ENCODE measurements around the gene CAPN2.
"Not testable (repeated sequence)": the region's sequence is repeated elsewhere in the genome, so short reads cannot be mapped to it uniquely, and the experiment has no call there.

Gene CAPN2

GRCh38 chr1:223739366-223740037, 27.2 kb downstream of the CAPN2 start:
- no peak for DNase-seq

GRCh38 chr1:223740038-223740736, 27.8 kb downstream of the CAPN2 start:
- not testable (repeated sequence) for DNase-seq

DNA sequence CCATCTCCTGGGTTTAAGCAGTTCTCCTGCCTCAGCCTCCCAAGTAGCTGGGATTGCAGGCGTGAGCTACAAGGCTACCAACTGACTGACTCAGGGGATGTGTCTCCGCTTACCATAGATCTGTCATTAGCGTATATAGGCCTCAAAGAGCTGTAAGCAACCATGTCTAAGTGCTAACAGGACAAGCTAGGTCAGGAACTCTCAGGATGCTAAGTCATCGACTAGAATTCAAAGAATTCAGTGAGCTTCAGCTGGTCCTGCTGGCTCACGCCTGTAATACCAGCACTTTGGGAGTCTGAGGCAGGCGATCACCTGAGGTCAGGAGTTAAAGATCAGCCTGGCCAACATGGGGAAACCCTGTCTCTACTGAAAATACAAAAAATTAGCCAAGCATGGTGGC, 29.5 kb downstream of the CAPN2 start:
- no peak for DNase-seq

GRCh38 chr1:223742856-223743517, 30.6 kb downstream of the CAPN2 start:
- no peak for DNase-seq

DNA sequence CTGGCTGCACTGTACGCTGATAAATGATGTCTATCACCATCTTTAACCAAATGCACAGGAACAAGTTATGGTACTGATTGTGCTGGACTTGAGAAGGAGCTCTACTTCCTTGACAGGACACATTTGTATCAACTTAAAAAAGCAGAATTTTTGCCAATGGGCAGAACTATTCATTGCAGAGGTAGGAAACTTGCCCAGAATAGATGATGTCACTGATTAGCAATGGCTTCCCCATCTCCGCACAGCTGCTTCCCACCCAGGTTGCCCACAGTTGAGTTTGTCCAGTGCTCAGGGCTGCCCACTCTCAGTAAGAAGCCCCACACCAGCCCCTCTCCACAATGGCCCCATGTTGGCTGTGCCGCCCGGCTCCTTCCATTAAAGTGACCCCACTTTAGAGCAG, 33.4 kb downstream of the CAPN2 start:
- no peak for DNase-seq

GRCh38 chr1:223747838-223748335, 35.5 kb downstream of the CAPN2 start:
- DNase-seq = no peak

DNA sequence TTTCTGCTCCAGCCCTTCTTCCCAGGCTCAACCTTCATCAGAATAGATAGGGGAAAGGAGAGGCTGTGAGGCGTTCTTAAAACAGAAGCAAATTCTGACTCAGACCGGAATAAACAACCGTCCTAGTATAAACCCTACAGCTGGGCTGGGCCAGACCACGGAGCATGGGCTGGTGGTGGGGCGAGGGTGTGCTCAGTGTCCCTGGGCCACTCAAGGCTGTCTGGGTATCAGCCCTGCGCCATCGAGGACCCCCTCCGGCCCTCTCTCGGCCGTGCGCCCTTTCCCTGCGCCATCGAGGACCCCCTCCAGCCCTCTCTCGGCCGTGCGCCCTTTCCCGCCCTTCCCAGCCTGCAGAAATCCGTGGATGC, 36.0 kb downstream of the CAPN2 start:
- DNase-seq = no peak

DNA sequence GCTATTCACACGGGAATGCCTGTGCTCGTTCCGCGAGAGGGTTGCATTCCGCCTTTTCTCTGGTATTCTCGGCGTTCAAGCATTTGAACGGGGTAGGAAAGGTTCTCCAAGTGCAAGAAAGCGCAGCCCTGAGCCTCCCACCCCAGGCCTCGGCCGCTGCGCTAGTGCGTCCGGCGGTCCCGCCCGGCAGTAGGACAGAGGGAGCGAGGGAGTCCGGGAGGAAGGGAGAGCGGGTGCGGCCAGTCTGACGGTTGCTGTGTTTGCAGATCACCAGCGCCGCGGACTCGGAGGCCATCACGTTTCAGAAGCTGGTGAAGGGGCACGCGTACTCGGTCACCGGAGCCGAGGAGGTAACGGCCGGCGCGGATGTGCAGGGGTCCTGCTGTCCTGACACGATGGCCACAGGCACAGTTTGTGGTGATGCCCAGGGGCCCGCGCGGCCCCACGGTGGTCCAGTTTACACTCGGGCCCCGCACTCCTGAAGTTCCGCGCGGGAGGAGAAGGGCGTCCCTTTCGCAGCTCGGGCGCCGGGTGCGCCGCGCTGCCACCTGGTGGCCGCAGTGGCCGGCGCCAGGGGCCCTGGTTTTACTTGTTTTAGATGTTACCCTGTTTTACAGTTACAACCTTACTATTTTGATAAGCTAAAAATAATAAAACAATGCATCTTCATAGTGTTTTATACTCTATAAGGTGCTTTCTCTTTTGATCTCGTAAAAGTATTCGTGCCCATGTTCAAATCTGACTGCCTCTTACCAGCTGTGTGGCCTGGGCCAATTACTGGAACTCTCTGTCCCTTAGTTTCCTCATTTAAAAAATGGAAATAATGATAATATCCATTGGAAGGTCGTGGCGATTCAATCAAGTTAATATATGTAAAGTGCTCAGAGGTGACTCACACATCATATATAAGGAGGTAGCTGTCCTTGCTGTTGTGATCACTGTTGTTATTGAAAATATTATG, 36.7 kb downstream of the CAPN2 start:
- peak; percentile 83 for DNase-seq

- DNase-seq = no peak
Observed at GRCh38 chr1:223750730-223751570, 38.6 kb downstream of the CAPN2 start.

GRCh38 chr1:223751696-223752095, 39.4 kb downstream of the CAPN2 start:
- no peak for DNase-seq

DNA sequence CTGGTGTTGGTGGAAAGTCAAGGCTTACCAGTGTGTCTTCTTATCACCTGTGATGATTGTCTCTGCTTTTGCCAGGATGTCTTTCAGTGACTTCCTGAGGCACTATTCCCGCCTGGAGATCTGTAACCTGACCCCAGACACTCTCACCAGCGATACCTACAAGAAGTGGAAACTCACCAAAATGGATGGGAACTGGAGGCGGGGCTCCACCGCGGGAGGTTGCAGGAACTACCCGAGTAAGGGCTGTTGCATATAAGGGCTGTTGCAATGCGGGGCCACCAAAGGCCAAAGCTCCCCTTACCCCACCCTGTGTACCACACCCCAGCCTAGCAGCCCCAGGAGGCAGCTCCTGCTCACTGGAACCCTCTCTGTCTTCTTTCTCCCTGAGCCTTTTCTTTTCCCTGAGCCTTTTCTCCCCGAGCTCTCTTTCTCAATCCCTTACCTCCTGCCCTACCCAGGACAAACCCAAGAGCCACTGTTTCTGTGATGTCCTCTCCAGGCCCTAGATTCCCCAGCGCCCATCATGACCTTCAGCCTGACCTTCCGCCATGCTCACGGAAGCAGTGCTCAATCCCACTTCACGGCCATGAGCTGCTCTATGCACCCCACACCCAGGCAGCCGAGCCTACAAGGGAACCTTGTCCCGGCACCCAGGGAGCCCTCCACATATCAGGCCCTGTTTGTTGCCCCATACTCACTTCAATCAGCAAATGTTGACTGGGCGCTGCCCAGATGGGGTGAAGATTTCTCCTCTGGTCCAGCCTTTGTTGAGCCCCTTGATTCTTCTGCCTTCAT, 40.6 kb downstream of the CAPN2 start:
- no peak for DNase-seq

GRCh38 chr1:223754681-223755431, 42.5 kb downstream of the CAPN2 start:
- no peak for DNase-seq

GRCh38 chr1:223755432-223755792, 43.1 kb downstream of the CAPN2 start:
- DNase-seq = no peak

GRCh38 chr1:223755992-223756775, 43.8 kb downstream of the CAPN2 start:
- no peak for DNase-seq

GRCh38 chr1:223756806-223757700, 44.7 kb downstream of the CAPN2 start:
- DNase-seq = no peak

DNA sequence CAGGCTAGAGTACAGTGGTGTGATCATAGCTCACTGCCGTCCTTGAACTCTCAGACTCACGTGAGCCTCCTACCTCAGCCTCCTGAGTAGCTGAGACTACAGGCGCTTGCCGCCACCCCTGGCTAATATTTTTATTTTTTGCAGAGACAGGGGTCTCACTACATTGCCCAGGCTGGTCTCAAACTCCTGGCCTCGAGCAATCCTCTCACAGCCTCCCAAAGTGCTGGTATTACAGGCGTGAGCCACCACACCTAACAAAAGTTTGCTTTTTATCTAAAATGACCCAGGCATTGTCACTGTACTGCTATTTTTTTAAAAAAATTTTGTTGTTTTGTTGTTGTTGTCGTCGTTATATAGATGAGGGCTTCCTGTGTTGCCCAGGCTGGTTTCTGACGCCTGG, 46.4 kb downstream of the CAPN2 start:
- DNase-seq = no peak

DNA sequence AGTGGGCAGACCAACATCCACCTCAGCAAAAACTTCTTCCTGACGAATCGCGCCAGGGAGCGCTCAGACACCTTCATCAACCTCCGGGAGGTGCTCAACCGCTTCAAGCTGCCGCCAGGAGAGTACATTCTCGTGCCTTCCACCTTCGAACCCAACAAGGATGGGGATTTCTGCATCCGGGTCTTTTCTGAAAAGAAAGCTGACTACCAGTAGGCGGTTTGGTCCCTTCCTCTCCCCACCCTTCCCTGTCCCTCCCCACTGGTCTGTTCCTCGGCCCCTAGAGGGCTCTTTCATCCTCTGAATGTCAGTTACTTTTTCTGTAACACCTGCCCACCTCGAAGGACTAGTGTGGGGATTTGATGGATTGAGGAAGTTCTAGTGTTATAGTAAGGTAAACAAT, 46.9 kb downstream of the CAPN2 start:
- DNase-seq = no peak

DNA sequence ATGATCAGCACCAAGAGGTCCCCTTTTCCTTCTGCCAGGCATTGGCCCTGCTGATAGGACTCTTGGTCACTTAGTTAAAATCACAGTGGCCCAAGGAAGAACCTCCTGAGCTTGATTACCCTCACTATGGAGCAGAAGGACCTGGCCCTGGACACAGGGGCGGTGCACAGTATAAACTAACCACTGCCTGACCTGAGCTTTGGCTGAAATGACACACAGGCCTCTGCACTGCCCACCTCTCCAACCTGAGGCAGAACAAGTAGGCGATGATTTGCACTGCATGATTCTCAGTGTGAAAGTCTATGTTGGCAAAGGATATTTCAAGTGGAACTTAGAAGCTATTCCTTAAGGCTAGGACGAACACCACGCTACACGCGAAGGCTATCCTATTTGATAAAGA, 48.5 kb downstream of the CAPN2 start:
- DNase-seq = no peak

Measured in OCI-M1 (cell line).